NCI-H2107 treated with DMSO at 0.1 percent for 48 hours (cell line): ENCODE measurements around the gene AUTS2.

Experiments used
- DNase-seq: peaks from one replicate; lab custom pipeline; 2025; ENCODE audit not compliant: unreplicated experiment; lab: John Stamatoyannopoulos, UW

The AUTS2 gene

GRCh38 chr7:70392256-70392876, 794.1 kb downstream of the AUTS2 start:
- DNase-seq = no peak

- DNase-seq = no peak
Observed at GRCh38 chr7:70392877-70393435, 794.7 kb downstream of the AUTS2 start.

DNA sequence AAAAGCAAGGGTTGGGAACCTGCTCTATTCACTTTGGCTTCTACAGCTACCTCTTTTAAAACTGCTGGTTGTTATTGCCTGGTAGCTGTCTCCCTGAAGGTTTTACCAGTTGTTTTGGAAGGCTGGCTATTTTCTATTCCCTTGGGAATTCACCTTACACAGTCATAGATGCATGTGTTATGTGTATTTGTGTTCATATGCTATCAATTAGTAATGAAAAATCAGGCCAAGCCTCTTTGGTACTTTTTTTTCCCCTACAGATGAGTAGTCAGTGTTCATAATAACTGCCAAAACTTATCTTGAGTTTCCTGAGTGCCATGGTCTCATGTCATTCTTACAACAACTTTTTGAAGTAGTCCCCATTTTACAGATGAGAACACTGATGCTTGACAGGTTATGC, 795.7 kb downstream of the AUTS2 start:
- no peak for DNase-seq

DNA sequence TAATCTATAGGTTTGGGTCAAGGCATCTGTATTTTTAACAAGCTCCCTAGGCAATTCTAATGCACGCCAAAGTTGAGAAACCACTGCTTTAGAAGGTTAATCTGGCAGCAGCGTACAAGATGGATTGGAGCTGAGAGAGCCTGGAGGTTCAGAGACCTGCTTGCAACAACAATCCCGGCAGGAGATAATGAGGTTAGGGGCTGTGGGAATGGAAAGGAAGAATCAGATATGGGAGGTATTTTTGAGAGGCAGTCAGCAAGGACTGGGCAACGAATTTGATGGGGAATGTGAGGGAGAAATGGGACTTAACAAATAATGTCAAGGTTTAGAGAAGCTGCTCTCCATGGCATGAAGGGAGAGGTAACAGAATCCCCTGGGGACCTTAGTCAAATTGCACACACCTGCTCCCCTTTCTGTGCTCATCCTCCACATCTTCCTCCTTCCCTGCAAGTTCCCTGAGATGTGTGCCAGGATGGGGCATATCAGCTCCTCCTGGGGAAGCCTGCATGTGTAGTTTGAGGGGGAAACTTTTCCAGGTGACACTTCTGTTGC, 802.6 kb downstream of the AUTS2 start:
- no peak for DNase-seq

GRCh38 chr7:70402069-70402468, 803.8 kb downstream of the AUTS2 start:
- DNase-seq = no peak

DNA sequence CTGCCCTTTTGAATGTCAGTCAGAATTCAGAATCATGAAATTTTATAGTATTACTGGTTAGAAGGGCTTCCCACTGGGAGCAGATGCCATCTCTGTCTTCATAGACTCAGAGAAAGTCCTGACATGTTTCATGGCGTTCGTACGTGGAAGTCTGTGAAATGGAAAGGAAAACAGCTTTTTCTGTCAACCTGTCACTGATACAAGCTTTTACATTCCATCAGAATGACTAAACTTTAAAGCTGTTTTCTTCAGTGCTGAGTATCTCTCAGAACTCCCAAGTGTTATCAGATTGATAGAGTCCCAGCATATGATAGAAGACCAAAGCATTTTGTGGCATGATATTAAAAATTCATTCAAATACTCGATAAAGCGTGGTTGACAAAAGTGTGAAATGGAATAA, 807.0 kb downstream of the AUTS2 start:
- no peak for DNase-seq

DNA sequence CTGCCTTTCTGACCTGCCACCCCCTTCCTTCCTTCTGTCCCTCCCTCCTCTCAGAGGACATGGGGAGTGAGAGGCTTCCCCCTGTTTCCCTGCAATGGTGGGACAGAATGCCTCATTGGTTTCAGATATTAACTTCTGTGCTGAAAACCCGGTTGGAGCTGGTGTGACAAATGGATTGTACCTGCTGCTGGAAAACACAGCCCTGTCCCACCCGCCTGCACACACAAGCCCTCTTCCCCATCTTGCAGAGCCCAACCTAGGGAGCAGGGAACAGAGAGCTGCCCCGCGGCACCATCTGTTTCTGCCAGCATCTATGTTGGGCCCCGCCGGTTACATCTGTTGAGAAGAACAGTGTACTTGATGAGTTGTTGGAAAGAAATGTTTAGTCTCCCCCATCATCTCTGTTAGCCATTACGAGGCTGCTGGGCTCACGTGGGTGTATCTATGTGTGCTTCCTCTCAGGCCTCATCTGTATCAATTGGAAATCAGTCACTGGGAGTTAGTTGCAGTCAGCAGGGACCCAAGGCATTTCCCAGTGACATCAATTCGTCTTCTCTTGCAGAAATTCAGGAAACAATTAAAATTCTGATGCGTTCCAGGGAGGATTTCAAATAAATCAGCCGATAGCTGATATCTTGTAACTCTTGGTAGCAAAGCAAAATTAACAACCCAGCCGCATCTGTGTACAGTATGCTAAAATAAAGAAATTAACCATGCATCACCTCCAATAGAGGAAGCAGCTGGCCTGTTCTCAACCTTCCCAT, 808.1 kb downstream of the AUTS2 start:
- no peak for DNase-seq

DNA sequence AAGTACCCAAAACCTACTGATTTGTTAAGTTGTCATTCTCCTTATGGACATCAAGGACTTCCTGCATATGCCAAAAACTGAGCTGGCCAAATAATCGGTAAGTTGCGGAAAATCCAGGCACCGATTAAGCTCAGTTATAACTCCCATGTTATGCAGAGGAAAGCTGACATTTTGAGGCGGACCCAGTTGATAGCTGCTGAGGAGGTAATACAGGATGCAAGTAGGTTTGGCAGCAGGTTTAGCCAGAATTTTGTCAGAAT, 808.6 kb downstream of the AUTS2 start:
- no peak for DNase-seq

GRCh38 chr7:70408477-70408876, 810.2 kb downstream of the AUTS2 start:
- DNase-seq = no peak

DNA sequence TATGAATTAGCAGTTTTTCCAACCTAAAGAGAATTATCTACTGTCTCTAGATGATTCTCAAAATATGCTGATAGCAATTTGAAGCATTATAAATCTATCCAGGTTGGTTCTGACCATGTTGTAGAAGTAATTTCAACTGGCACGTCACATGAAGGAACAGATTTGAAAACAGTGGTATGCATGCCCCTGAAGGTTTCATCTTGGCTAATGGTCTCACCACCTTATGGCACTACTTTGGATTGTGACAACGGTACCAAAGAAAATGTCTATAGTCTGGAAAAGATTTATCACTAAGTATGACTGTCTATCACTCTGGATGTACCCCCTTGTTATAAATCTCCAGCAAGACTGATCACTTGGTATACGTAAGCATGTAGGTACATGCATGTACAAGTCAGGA, 810.6 kb downstream of the AUTS2 start:
- no peak for DNase-seq

- DNase-seq = no peak
Observed at GRCh38 chr7:70410134-70410750, 812.0 kb downstream of the AUTS2 start.

DNA sequence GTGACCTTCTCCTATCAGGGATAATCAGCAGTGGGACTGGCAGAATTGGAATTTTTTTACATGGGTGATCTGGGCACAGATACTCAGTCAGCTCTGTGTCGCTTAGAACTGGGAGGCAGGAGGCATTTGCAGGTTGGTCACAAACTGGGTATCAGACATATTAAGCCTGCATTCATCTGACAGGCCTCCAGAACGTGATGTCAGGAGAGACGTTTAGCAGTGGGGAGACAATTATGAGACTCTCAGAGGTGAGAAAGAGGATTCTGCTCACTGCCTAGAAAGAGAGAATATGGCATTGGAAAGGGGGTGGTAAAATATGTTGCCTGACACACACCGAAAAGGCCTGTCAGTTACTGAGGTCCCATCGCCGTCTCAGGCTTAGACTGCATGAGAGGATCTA, 816.1 kb downstream of the AUTS2 start:
- no peak for DNase-seq

GRCh38 chr7:70415179-70415972, 817.1 kb downstream of the AUTS2 start:
- no peak for DNase-seq

DNA sequence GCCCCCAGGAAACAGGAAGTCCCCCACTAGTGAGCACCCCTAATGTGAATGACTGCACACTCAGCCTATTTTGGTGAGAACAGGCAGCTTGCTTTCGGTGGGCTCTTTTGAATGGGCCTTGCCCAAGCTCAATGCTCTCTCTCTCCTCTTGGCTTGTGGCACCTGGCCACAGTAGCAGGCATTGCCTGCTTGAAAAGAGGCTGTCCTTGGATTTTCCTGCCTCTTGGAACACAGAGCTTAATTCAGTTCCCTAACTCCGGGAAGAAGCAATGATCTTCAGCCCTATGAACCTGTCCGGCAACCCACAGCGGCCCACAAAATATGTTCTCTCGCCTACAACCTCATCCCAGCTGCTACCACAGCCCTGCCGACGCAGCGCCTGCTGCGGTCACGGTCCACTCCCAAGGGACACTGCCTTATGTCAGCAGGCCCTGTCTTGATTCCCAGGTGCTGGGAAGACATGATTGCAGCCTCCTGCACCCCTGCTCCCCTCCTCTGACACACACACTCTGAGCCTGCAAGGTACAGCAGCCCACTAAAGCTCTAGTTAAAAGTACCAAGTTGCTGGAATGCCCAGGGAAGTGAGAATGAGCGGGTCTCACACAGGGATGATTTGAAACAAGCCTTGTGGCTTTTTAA, 818.2 kb downstream of the AUTS2 start:
- peak; percentile 76 for DNase-seq

GRCh38 chr7:70416986-70417655, 818.8 kb downstream of the AUTS2 start:
- DNase-seq = peak; percentile 69

DNA sequence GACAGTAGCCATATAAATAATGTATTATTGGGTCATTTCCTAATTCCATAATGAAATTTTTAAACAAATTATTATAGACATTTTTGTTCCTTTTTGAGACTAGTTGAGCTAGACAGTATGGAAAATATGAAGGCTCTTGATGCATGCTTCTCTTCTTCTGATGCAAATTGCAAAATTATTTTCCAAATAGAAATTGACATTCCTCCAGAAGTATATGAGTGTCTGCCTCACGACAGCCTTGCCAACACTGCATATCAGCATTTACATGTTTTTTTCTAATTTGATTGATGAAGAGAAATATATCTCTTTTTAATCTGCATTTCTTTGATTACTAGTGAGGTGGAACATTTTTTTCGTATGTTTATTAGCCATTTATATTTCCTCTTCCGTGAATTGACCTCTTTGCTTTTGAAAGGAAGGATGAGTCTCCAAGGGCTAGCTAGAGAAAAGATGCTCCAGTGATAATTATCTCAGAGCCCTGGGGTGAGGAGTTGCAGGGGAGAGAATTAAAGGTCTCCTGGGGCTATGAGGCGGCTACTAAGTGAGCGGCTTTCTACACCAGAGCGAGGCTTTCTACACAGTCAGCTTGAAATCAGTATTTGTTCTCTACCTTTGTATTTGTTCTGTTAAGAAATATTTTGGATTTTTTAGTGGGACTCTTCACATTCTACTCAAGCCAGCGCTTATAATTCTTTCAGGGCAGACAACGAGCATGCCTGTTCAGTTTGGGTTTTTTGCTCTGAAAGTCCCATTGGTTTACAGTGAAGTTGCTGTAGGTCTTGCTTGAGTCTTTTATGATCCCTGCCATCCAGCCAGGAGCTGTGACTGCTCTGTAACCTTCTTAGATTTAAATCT, 821.5 kb downstream of the AUTS2 start:
- DNase-seq = no peak

DNA sequence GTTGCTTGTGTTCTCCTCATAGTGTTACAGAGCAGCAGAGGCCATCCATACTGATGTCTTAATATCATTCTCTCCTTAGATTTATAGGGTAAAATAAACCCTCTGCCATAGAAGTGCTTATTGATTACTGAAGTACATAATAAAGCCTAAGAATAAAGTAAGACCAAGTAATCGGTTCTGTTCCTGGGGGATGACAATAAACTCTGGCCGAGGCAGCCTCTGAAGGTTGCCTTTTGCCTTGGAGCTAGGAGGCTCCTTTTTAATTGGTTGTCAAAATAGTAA, 822.0 kb downstream of the AUTS2 start:
- no peak for DNase-seq

DNA sequence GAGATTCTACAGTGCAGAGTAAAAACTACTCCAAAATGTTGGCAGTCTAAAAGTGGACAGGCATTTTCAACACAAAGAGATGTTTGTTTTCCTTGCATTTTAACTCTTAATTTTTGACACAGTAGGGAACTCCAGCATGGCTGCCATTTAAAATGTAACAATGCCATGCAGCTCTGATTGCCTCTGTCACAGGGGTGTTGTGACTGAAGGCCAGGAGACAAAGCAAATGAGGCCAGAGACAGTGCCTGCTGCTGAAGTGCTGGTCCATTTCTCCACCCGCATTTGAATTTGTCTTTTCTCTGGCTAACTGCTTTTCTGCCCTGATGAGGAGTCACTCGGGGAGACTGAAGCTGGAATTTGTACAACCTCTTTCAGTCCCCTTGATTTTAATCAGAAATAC, 823.0 kb downstream of the AUTS2 start:
- peak; percentile 51 for DNase-seq

GRCh38 chr7:70426249-70426880, 828.1 kb downstream of the AUTS2 start:
- DNase-seq = peak; percentile 93
